ENCODE data around the gene NBEA.
"Not testable (repeated sequence)": the region's sequence is repeated elsewhere in the genome, so short reads cannot be mapped to it uniquely, and the experiment has no call there.

Gene NBEA

GRCh38 chr13:35669321-35669720 is 727.3 kb downstream of the NBEA start:
- DNase-seq (ENCODE audit: low read depth): no peak

GRCh38 chr13:35672611-35673010 is 730.5 kb downstream of the NBEA start:
- no peak for DNase-seq (ENCODE audit: low read depth)

DNA sequence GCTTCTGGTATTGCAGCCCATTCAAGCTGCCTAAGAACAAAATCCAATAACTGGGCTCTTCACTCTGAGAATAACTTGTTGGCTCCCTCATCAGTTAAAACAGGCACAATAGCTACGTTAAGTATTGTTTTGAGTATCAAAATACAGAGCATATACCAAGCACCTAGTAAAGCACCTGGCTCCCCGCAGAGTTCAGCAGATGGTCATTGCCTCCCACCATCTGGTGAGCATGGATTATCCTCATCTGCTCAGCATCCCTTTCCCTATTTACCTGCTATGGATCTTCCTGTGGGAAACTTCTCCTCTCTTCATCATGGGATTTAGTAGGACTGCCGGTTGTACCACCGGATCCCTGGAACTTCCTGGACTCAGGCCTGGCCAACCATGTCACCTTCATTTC is 733.6 kb downstream of the NBEA start:
- no peak for DNase-seq (ENCODE audit: low read depth)

GRCh38 chr13:35677863-35678262 is 735.8 kb downstream of the NBEA start:
- not testable (repeated sequence) for DNase-seq (ENCODE audit: low read depth)

- DNase-seq (ENCODE audit: low read depth): no peak
These were observed 739.6 kb downstream of the NBEA start for GRCh38 chr13:35681685-35682084.

DNA sequence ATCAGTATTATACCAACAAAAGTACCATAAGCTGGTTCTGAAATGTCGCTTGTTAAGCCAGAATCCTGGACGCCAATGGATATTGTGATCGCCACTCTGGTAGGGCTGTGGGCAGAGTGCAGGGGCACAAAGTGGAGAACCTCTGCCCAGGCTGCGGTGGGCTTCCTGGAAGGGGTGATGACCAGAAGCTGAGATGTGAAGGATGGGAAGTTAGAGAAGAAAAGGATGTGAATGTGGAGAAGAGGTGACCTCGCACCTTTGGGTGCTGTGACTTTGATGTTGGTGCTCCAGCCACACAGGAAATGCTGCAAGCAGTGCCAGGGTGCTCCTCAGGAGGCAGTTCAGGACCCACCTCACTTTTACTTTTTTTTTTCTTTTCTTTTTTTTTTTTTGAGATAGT is 742.4 kb downstream of the NBEA start:
- no peak for DNase-seq (ENCODE audit: low read depth)

- no peak for DNase-seq (ENCODE audit: low read depth)
These were observed 745.3 kb downstream of the NBEA start for GRCh38 chr13:35687336-35687735.

DNA sequence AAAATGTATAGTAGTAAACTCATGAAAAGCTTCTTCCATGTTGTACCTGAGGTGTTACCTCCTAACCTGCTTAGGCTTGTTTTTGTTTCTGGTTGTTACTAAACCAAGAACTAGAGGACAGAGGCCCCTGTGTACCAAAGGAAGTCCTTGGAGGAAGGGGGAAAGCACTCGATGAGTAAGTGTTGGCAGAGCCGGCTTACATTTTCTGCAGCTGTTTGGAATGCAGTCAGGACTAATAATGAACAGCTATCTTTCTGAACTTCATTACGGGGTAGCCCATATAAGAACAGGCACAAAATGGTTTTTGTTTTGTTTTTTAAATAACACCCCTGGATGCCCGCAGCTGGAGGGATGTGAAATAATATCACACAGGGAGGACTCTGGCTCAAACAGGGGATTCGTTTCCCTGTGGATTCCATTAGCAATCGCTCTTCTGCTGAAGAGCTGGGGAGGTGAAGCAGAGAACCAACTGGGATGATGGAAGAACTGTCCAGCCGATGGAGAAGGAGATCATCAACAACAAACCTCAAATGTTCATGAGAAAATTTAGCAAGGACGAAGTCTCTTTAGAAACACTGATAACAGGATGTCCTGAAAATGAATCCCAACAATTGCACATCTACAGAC is 748.6 kb downstream of the NBEA start:
- no peak for DNase-seq (ENCODE audit: low read depth)

DNA sequence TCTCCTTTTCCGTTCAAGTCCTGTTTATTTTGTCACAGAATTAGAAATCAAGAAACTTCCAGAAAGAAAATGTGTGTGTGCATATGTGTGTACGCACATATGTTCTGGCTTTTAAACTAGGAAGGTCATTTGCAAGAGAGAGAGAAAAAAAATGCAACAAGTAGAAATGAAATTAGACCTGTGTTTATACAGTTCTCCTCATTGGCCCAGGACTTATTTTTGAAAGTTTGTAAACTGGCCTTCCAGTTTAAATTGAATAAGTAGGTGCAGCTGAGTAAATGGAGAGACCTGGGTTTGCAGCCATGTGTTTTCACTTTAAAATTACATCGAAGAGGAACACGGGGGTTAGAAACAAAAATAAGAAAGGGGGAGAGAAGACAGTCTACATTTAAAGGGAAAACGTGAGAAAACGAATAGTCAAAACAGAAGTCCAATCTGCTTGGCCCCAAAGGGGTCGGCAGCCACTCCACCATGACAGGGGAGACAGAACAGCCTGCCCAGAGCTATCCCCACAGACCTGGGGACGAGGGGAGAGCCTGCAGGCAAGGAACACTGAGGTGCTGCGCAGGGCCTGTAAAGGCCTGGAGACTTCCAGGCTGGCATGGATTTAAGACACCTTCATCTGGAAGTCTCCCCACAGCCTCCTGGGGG is 751.2 kb downstream of the NBEA start:
- no peak for DNase-seq (ENCODE audit: low read depth)

DNA sequence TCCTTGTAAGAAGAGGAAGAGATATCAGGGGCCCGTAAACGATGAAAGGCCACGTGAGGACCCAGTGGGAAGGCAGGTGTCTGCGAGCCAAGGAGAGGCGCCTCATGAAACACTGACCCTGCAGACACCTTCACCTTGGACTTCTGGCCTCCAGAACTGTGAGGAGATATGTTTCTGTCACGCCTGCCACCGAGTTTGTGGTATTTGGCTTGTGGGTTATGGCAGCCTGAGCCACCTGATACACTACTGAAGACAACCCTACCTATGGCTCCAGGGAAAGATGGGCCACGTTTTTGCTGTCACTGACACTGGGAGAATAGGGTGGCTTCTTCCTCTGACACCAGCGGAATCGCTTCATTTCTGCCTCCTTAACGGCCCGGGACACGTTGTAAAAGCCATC is 752.0 kb downstream of the NBEA start:
- no peak for DNase-seq (ENCODE audit: low read depth)

DNA sequence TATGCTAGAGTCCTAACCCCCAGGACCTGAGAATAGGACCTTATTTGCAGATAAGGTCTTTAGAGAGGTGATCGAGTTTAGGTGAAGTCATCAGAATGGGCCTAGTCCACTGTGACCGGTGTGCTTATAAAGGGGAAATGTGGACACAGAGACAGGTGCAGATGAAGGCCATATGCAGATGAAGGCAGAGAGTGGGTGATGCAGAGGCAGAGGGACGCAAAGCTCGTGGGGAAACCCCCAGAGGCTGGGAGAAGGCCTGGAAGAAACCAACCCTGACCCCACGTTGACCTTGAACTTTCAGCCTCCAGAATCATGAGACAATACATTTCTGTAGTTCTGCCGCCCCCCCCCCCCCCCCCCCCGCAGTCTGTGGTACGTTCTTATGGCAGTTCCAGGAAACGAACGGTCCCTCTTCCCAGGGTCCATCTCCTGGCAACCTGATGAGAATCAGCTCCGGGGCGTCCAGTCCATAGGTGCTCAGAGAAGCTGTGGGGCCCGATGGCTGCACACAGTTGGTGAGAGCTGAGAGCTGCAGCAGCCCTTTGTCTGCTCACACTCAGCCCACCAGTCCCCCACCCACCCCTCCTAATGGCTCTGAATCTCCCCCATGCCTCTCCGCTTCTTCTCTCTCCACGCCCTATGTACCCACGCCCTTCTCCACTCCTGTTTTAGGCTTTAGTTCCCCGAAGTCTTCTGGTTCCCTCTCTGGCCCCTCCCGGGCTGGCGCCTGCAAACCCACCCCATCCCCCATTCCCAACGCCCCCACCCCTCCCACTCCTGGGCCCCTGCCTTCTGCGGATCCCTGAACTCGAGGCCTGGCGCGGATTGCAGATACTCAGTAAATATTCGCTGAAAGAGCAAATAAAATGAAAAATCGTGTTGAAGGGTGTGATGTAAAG is 752.7 kb downstream of the NBEA start:
- no peak for DNase-seq (ENCODE audit: low read depth)

GRCh38 chr13:35695448-35695770 is 753.3 kb downstream of the NBEA start:
- DNase-seq (ENCODE audit: low read depth): no peak

DNA sequence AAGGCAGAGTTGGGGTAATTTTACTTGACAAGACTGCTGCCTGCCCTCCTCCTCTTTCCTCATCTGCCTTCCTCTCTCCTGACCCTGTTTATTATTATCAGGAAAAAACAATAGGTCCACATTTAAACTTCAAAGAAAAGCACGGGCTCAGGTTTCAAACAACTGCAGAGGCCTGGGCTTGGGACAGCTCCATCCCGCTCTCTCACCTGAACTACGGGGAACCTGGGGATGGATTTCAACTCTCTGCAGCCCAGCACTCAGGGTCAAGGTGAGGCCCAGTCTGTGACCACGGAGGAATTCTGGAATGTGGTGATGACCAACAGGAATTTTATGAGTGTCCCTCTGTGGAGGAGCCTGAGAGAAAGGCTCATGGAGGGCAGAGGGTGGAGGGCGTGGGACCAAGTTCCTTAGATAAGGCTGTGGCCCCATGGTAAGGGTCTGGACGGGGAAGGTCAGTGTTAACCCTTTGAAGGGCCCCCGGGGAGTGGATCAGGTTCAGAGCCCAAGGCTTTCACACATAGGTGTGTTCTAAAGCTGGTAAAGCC is 755.2 kb downstream of the NBEA start:
- DNase-seq (ENCODE audit: low read depth): no peak

- no peak for DNase-seq (ENCODE audit: low read depth)
These were observed 757.0 kb downstream of the NBEA start for GRCh38 chr13:35698911-35699576.

DNA sequence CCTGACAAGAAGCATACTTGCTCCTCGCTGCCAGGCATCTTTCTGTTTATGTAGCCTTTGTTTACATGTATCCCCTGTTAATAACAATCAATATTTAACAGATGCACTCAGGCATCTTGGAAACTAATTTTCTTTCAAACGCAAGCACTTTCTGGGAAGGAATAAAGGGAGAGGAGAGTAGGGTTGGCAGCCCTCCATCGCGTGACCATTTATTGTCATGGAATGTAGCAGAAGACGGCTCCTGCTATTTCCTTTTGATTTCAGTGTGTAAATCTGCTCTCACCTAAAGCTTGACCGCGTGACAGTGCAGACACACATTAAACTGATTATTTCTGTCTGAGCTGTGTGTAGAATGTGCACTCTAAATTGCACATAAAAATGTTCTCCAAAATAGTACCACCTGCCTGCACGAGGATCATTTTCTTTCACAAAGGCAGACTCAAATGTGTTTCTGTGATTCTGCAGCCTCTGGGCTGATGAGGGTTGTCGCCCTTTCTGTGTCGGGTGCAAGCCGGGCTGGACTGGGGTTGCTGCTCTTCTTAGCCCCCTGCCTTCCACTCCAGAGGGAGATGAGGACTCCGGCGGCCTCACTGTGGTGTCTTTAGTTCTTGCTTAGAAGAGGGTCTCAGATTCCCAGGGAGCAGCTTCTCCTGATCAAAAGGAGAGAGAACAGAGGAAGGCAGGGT is 757.9 kb downstream of the NBEA start:
- DNase-seq (ENCODE audit: low read depth): no peak

- DNase-seq (ENCODE audit: low read depth): no peak
These were observed 758.6 kb downstream of the NBEA start for GRCh38 chr13:35700671-35701070.

DNA sequence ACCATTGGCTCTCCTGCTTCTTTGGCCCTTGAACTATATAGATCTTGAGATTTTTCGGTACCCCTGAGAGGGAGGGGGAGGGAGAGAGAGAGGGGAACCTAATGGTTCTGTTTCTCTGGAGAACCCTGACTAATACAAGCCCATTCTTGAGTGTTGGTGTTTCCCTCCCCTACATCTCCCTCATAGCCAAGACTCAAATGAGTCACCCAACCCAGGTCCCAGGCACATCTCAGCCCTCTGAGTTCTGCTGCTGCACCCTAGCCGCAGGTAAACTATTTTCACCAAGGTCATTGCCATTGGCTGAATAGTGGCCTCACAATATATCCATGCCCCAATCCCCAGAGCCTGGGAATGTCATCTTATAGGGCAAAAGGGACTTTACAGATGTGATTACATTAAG is 760.2 kb downstream of the NBEA start:
- DNase-seq (ENCODE audit: low read depth): no peak

GRCh38 chr13:35703061-35703460 is 761.0 kb downstream of the NBEA start:
- no peak for DNase-seq (ENCODE audit: low read depth)

GRCh38 chr13:35704331-35704730 is 762.3 kb downstream of the NBEA start:
- DNase-seq (ENCODE audit: low read depth): no peak

- DNase-seq (ENCODE audit: low read depth): no peak
These were observed 764.2 kb downstream of the NBEA start for GRCh38 chr13:35706281-35706680.

DNA sequence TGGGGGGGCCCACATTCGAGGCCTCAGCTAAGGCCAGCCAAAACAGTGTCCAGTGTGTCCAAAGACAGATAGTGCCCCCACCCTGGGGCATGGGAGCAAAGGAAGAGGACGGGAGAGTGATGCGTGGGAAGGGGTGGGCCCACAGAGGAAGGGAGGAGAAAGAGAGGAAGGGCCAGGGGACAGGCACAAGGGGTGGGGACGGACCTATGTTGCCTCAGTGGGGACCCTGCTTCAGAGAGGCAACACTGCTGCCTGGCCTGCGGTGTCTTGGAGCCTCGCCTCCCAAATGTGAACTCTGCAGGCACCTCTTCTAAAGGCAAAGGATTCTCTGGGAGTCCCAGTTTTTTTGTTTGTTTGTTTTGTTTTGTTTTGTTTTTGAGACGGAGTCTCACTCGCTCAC is 764.7 kb downstream of the NBEA start:
- DNase-seq (ENCODE audit: low read depth): no peak

GRCh38 chr13:35711909-35712308 is 769.8 kb downstream of the NBEA start:
- no peak for DNase-seq (ENCODE audit: low read depth)

Measured in activated T-cell treated with anti-CD3 and anti-CD28 coated beads for 24 hours (primary cell).